Endothelial cell (in vitro differentiated cells): ENCODE results near the gene PARD3. TPM values are rescaled to one million over a fixed set of nuclear protein-coding genes. Genes with fewer than 3 reads are reported as not detected.

Source experiments
- DNase-seq: peaks from one replicate; pipeline ENCODE4 v3.0.0; 2021; ENCODE audit warnings: low spot score
- H3K27ac Mint-ChIP-seq: one replicate; pipeline ENCODE4 v1.8.0; 2021; ENCODE audit warnings: mixed read lengths, inconsistent platforms; ENCODE audit not compliant: unreplicated experiment
- H3K27me3 Mint-ChIP-seq: one replicate; pipeline ENCODE4 v1.8.0; 2021; ENCODE audit warnings: mild to moderate bottlenecking, moderate library complexity, mixed read lengths, inconsistent platforms; ENCODE audit not compliant: unreplicated experiment
- H3K36me3 Mint-ChIP-seq: one replicate; pipeline ENCODE4 v1.8.0; 2021; ENCODE audit warnings: mild to moderate bottlenecking, low read depth, mixed read lengths, inconsistent platforms; ENCODE audit not compliant: unreplicated experiment
- H3K4me1 Mint-ChIP-seq: one replicate; pipeline ENCODE4 v1.8.0; 2021; ENCODE audit warnings: mild to moderate bottlenecking, mixed read lengths, inconsistent platforms; ENCODE audit not compliant: unreplicated experiment
- H3K4me3 Mint-ChIP-seq: one replicate; pipeline ENCODE4 v1.8.0; 2021; ENCODE audit warnings: mild to moderate bottlenecking, mixed read lengths, inconsistent platforms; ENCODE audit not compliant: unreplicated experiment
- H3K9me3 Mint-ChIP-seq: one replicate; pipeline ENCODE4 v1.8.0; 2021; ENCODE audit warnings: mixed read lengths, inconsistent platforms; ENCODE audit not compliant: unreplicated experiment
- CTCF ChIP-seq: fragments of 200-600 bp; sonication (generic); IDR thresholded peaks from one replicate; pipeline ENCODE4 v1.5.0; 2021; ENCODE audit warnings: antibody characterized with exemption; ENCODE audit not compliant: unreplicated experiment
- total RNA-seq: library from RNA; stranded (reverse); fragmentation: NEBNext Ultra II Directional; extraction: Animal tissue kit (Norgen Biotek cat#: 25700); gene quantifications from one replicate; pipeline ENCODE4 v1.2.1, GENCODE V29; 2021; ENCODE audit not compliant: unreplicated experiment

PARD3 gene
- total RNA-seq, 1 donor from 2014 or later, result 35.2 TPM

- no peak for TF ChIP-seq CTCF
- no peak for DNase-seq
Measured at GRCh38 chr10:34808801-34809745, 6.0 kb downstream of the PARD3 start.

DNA sequence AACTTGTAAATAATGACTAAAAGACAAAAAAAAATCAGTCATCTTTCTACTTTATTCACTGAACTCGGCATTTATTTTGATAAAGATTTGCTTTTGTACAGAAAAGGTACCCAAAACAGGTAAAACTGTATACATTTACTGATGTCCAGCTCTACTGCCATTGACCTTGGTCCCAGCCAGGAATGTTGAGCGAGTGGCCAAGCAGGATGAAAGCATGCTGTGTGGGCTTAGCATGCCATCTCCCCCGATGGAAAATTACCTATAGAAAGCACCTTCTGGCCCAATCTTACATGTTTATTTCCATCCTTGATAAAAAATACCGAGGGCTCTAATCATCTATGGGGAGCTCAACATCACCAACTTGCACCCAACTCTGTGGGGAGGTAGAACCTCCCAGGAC, 6.8 kb downstream of the PARD3 start:
- Mint-ChIP-seq H3K9me3 (no peaks in the 10 kb centered on the region), H3K4me3 (no peak overlapping the region), H3K36me3 (no peaks in the 10 kb centered on the region), H3K27ac (no peak overlapping the region), H3K27me3 (peaks cover 6% of the 10 kb centered on the region), H3K4me1 (peaks cover 32% of the 10 kb centered on the region)
- no peak for DNase-seq
- no peak for TF ChIP-seq CTCF

More at GRCh38 chr10:34808801-34809745, 6.0 kb downstream of the PARD3 start:
- Mint-ChIP-seq H3K9me3 (no peaks in the 10 kb centered on the region), H3K36me3 (no peaks in the 10 kb centered on the region), H3K4me3 (no peak overlapping the region), H3K27me3 (peaks cover 13% of the 10 kb centered on the region), H3K27ac (no peak overlapping the region), H3K4me1 (peaks cover 36% of the 10 kb centered on the region)

DNA sequence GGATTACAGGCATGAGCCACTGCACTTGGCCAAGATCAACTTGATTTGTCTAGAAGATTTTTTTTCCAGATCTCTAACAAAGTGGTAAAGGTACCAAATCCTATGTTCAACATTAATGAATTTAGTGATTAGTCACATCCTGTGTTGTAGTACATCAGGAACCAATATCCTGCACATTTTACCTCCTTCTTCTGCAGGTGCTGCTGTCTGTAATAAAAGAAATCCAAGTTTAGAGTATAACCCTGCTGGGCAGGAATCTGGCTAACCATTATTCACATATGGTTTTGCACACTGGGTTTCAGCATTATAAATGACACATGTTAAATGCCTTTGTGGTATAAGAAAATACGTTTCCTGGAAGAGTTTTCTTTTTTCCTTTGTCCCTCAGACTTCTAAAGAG, 10.8 kb downstream of the PARD3 start:
- H3K27me3 Mint-ChIP-seq, result peaks cover 3% of the 10 kb centered on the region
- no peak for DNase-seq
- H3K9me3 Mint-ChIP-seq, result no peaks in the 10 kb centered on the region

GRCh38 chr10:34802692-34803091, 12.4 kb downstream of the PARD3 start:
- peaks cover 23% of the 10 kb centered on the region for H3K4me1 Mint-ChIP-seq
- peak overlapping the region; percentile 44 for H3K27ac Mint-ChIP-seq
- peaks cover 3% of the 10 kb centered on the region for H3K27me3 Mint-ChIP-seq
- H3K9me3 Mint-ChIP-seq, result no peaks in the 10 kb centered on the region
- no peak for DNase-seq
- peaks cover 4% of the 10 kb centered on the region for H3K36me3 Mint-ChIP-seq
- no peak overlapping the region for H3K4me3 Mint-ChIP-seq
- no peak for TF ChIP-seq CTCF

More for the DNA sequence above, 10.8 kb downstream of the PARD3 start:
- TF ChIP-seq CTCF, result no peak
- Mint-ChIP-seq H3K4me3 (no peak overlapping the region), H3K4me1 (peaks cover 26% of the 10 kb centered on the region), H3K27ac (no peak overlapping the region), H3K36me3 (no peaks in the 10 kb centered on the region)
